Thymus (tissue), 11 donors: Measurements from ENCODE around the gene TXNRD3. TPM values are rescaled to one million over a fixed set of nuclear protein-coding genes. Genes with fewer than 3 reads are reported as not detected.
"Not testable (repeated sequence)": the region's sequence is repeated elsewhere in the genome, so short reads cannot be mapped to it uniquely, and the experiment has no call there.

ENCODE experiments used
- DNase-seq, 9 donors: peaks; one replicate each; pipeline ENCODE4 v3.0.0-alpha.2; 2013; ENCODE audit warnings: low spot score in 9 of 9, low read depth in 6 of 9, missing footprints in 1 of 9
- H3K27ac ChIP-seq, 2 donors: one replicate each; pipeline ENCODE4 v1.5.1; 2013; ENCODE audit warnings: control low read depth in 1 of 2, low read depth in 1 of 2, low read length in 1 of 2, mild to moderate bottlenecking in 1 of 2, moderate library complexity in 1 of 2
- H3K27me3 ChIP-seq, 2 donors: one replicate each; pipeline ENCODE4 v1.5.1; 2013; ENCODE audit warnings: low read length in 1 of 2; ENCODE audit not compliant: control insufficient read depth in 2 of 2, insufficient read depth in 1 of 2
- H3K36me3 ChIP-seq, 2 donors: one replicate each; pipeline ENCODE4 v1.5.1; 2013; ENCODE audit warnings: low read length in 1 of 2, mild to moderate bottlenecking in 1 of 2, moderate library complexity in 1 of 2; ENCODE audit not compliant: control insufficient read depth in 2 of 2, insufficient read depth in 2 of 2
- H3K4me1 ChIP-seq, 2 donors: one replicate each; pipeline ENCODE4 v1.5.1; 2013; ENCODE audit warnings: low read length in 2 of 2; ENCODE audit not compliant: control insufficient read depth in 2 of 2, insufficient read depth in 2 of 2
- H3K4me3 ChIP-seq, 2 donors: one replicate each; pipeline ENCODE4 v1.5.1; 2013; ENCODE audit warnings: low read length in 2 of 2, control low read depth in 1 of 2, mild to moderate bottlenecking in 1 of 2
- H3K9me3 ChIP-seq, 2 donors: one replicate each; pipeline ENCODE4 v1.5.1; 2013; ENCODE audit warnings: low read length in 1 of 2, mild to moderate bottlenecking in 1 of 2; ENCODE audit not compliant: control insufficient read depth in 2 of 2, insufficient read depth in 1 of 2
- WGBS: extraction: QIAGEN DNeasy Blood & Tissue Kit; methylation state at CpG from one replicate; pipeline ENCODE4 v1.1.7; 2013; 5-methylcytosine and 5-hydroxymethylcytosine counted together
- polyA plus RNA-seq: library from polyadenylated mRNA; stranded (reverse); fragments of 200-250 nt; gene quantifications from one replicate; pipeline ENCODE4 v1.2.3, GENCODE V29; 2013
- total RNA-seq: library from RNA; stranded (reverse); fragments of 120-200 nt; gene quantifications from one replicate; pipeline ENCODE4 v1.2.4, GENCODE V29; 2013
- donor health status: healthy.

The TXNRD3 gene
- total and polyA plus RNA-seq, 2 donors, result 9.9 to 11.9 TPM

GRCh38 chr3:126616931-126617330, 38.0 kb downstream of the TXNRD3 start:
- 91% methylated on average over 2 of the region's 2 CpGs for WGBS
- no peaks in the 10 kb centered on the region for H3K36me3 ChIP-seq
- no peak for DNase-seq
- H3K4me1 ChIP-seq, result peaks cover 19 to 21% of the 10 kb centered on the region in 2 donors
- H3K4me3 ChIP-seq, result no peak overlapping the region
- H3K27me3 ChIP-seq, result no peaks in the 10 kb centered on the region
- H3K27ac ChIP-seq, result no peak overlapping the region
- no peaks in the 10 kb centered on the region for H3K9me3 ChIP-seq

GRCh38 chr3:126613479-126614188, 41.3 kb downstream of the TXNRD3 start:
- DNase-seq, result peak in 1 of 9 donors; percentile 23
- Histone ChIP-seq H3K9me3 (no peaks in the 10 kb centered on the region), H3K27me3 (no peaks in the 10 kb centered on the region), H3K27ac (no peak overlapping the region), H3K4me3 (no peak overlapping the region), H3K4me1 (peaks cover 19 to 24% of the 10 kb centered on the region in 2 donors), H3K36me3 (no peaks in the 10 kb centered on the region)
- 71% methylated on average over 2 of the region's 2 CpGs for WGBS

GRCh38 chr3:126612479-126613205, 42.3 kb downstream of the TXNRD3 start:
- Histone ChIP-seq H3K4me3 (no peak overlapping the region), H3K4me1 (peaks cover 19 to 25% of the 10 kb centered on the region in 2 donors), H3K27ac (peak overlapping the region; percentile 3 to 16), H3K27me3 (no peaks in the 10 kb centered on the region), H3K9me3 (no peaks in the 10 kb centered on the region), H3K36me3 (no peaks in the 10 kb centered on the region)
- DNase-seq, result peak in 4 of 9 donors; percentile 15 to 70 (median 32)
- WGBS, result 14% methylated on average over 4 of the region's 4 CpGs

GRCh38 chr3:126609909-126610308, 45.0 kb downstream of the TXNRD3 start:
- WGBS, result 96% methylated on average over 2 of the region's 2 CpGs
- no peak for DNase-seq
- H3K27me3 ChIP-seq, result no peaks in the 10 kb centered on the region
- no peaks in the 10 kb centered on the region for H3K36me3 ChIP-seq
- H3K4me1 ChIP-seq, result peaks cover 16 to 26% of the 10 kb centered on the region in 2 donors
- H3K4me3 ChIP-seq, result no peak overlapping the region
- H3K9me3 ChIP-seq, result no peaks in the 10 kb centered on the region
- no peak overlapping the region for H3K27ac ChIP-seq

GRCh38 chr3:126607214-126607908, 47.6 kb downstream of the TXNRD3 start:
- H3K9me3 ChIP-seq, result no peaks in the 10 kb centered on the region
- DNase-seq, result peak in 3 of 9 donors; percentile 25 to 51 (median 33)
- no peaks in the 10 kb centered on the region for H3K27me3 ChIP-seq
- 73% methylated on average over 11 of the region's 11 CpGs for whole genome bisulfite sequencing
- H3K4me1 ChIP-seq, result peaks cover 5 to 15% of the 10 kb centered on the region in 2 donors
- no peak overlapping the region for H3K4me3 ChIP-seq
- H3K36me3 ChIP-seq, result no peaks in the 10 kb centered on the region
- H3K27ac ChIP-seq, result no peak overlapping the region

GRCh38 chr3:126606001-126606400, 48.9 kb downstream of the TXNRD3 start:
- Histone ChIP-seq H3K4me3 (no peak overlapping the region), H3K9me3 (no peaks in the 10 kb centered on the region), H3K36me3 (no peaks in the 10 kb centered on the region), H3K27me3 (no peaks in the 10 kb centered on the region), H3K27ac (no peak overlapping the region), H3K4me1 (peaks cover 0 to 6% of the 10 kb centered on the region in 2 donors)
- DNase-seq, result no peak
- 91% methylated on average over 3 of the region's 3 CpGs for WGBS

GRCh38 chr3:126604691-126605090, 50.2 kb downstream of the TXNRD3 start:
- Histone ChIP-seq H3K9me3 (no peaks in the 10 kb centered on the region), H3K36me3 (no peaks in the 10 kb centered on the region), H3K27me3 (no peaks in the 10 kb centered on the region), H3K4me3 (no peak overlapping the region), H3K4me1 (peaks cover 0 to 6% of the 10 kb centered on the region in 2 donors), H3K27ac (no peak overlapping the region)
- no peak for DNase-seq
- WGBS, result 94% methylated on average over 6 of the region's 6 CpGs

GRCh38 chr3:126599101-126599500, 55.8 kb downstream of the TXNRD3 start:
- Histone ChIP-seq H3K9me3 (no peaks in the 10 kb centered on the region), H3K4me3 (no peak overlapping the region), H3K4me1 (no peaks in the 10 kb centered on the region), H3K27ac (no peak overlapping the region), H3K36me3 (no peaks in the 10 kb centered on the region), H3K27me3 (no peaks in the 10 kb centered on the region)
- DNase-seq, result no peak
- 0% methylated on average over 1 of the region's 1 CpG for WGBS

- not testable (repeated sequence) for H3K36me3 ChIP-seq, DNase-seq, H3K27ac ChIP-seq, H3K4me3 ChIP-seq, H3K27me3 ChIP-seq, H3K4me1 ChIP-seq, H3K9me3 ChIP-seq
- 97% methylated on average over 4 of the region's 4 CpGs for WGBS
Observed at GRCh38 chr3:126595479-126595878, 59.4 kb downstream of the TXNRD3 start.
